ENCODE measurements around the gene TET1. TPM values are rescaled to one million over a fixed set of nuclear protein-coding genes. Genes with fewer than 3 reads are reported as not detected.
A peak's percentile ranks its signal among the peaks of the same experiment; 100 is the strongest.
"Not testable (repeated sequence)": the region's sequence is repeated elsewhere in the genome, so short reads cannot be mapped to it uniquely, and the experiment has no call there.

TET1 gene
- total RNA-seq, 1 experiment from 2014 or later, result 2.8 TPM

- no peak for DNase-seq (ENCODE audit: extremely low read depth, low read depth)
Measured at GRCh38 chr10:68696018-68696417, 135.9 kb downstream of the TET1 start.

- DNase-seq (ENCODE audit: extremely low read depth, low read depth), result no peak
Measured at GRCh38 chr10:68697106-68697505, 137.0 kb downstream of the TET1 start.

GRCh38 chr10:68700197-68700596 is 140.1 kb downstream of the TET1 start:
- no peak for DNase-seq (ENCODE audit: extremely low read depth, low read depth)

- DNase-seq (ENCODE audit: extremely low read depth, low read depth), result no peak
Measured at GRCh38 chr10:68705548-68705947, 145.4 kb downstream of the TET1 start.

GRCh38 chr10:68708987-68709386 is 148.8 kb downstream of the TET1 start:
- not testable (repeated sequence) for DNase-seq (ENCODE audit: extremely low read depth, low read depth)

GRCh38 chr10:68713065-68713464 is 152.9 kb downstream of the TET1 start:
- DNase-seq (ENCODE audit: extremely low read depth, low read depth), result not testable (repeated sequence)

GRCh38 chr10:68717435-68717834 is 157.3 kb downstream of the TET1 start:
- no peak for DNase-seq (ENCODE audit: extremely low read depth, low read depth)

GRCh38 chr10:68720793-68721672 is 160.9 kb downstream of the TET1 start, which contains the start of gene CCAR1:
Gene CCAR1 (plus strand): TSS chr10:68721239. CDS start chr10:68722505, 1,266 bp downstream.
- peak; percentile 99 for DNase-seq (ENCODE audit: extremely low read depth, low read depth)

GRCh38 chr10:68721673-68722335 is 161.7 kb downstream of the TET1 start:
- no peak for DNase-seq (ENCODE audit: extremely low read depth, low read depth)

- no peak for DNase-seq (ENCODE audit: extremely low read depth, low read depth)
Measured at GRCh38 chr10:68725016-68725415, 164.9 kb downstream of the TET1 start.

- no peak for DNase-seq (ENCODE audit: extremely low read depth, low read depth)
Measured at GRCh38 chr10:68727146-68727545, 167.0 kb downstream of the TET1 start.

- no peak for DNase-seq (ENCODE audit: extremely low read depth, low read depth)
Measured at GRCh38 chr10:68732651-68733050, 172.5 kb downstream of the TET1 start.

GRCh38 chr10:68734349-68734748 is 174.2 kb downstream of the TET1 start:
- no peak for DNase-seq (ENCODE audit: extremely low read depth, low read depth)

- DNase-seq (ENCODE audit: extremely low read depth, low read depth), result no peak
Measured at GRCh38 chr10:68735119-68735518, 175.0 kb downstream of the TET1 start.

- not testable (repeated sequence) for DNase-seq (ENCODE audit: extremely low read depth, low read depth)
Measured at GRCh38 chr10:68735739-68736138, 175.6 kb downstream of the TET1 start.

GRCh38 chr10:68740676-68741075 is 180.5 kb downstream of the TET1 start:
- DNase-seq (ENCODE audit: extremely low read depth, low read depth), result not testable (repeated sequence)

GRCh38 chr10:68742397-68742796 is 182.3 kb downstream of the TET1 start:
- no peak for DNase-seq (ENCODE audit: extremely low read depth, low read depth)

Small RNA genes within 50 kb of the gene (small RNA-seq; reads per million reads assigned to genes)
- 0 reads per million in 2 experiments for gene RF00019

Other genes starting within 250 kb of the TET1 start
- gene HNRNPH3, start 228.3 kb upstream of the TET1 start, total RNA-seq (2014; rRNA removed; shearing (Covaris generic)), result 40.9 and 49.5 TPM in 2 replicates
- gene PBLD, start 227.4 kb upstream of the TET1 start, total RNA-seq (2014; rRNA removed; shearing (Covaris generic)), result 1.8 and 3.3 TPM in 2 replicates
- gene RUFY2, start 153.1 kb upstream of the TET1 start, total RNA-seq (2014; rRNA removed; shearing (Covaris generic)), result 23.1 and 27.8 TPM in 2 replicates
- gene DNA2, start 88.4 kb upstream of the TET1 start, total RNA-seq (2014; rRNA removed; shearing (Covaris generic)), result 17.5 and 17.7 TPM in 2 replicates
- 13.0 and 13.5 TPM in 2 replicates for gene SLC25A16, start 32.8 kb upstream of the TET1 start, total RNA-seq (2014; rRNA removed; shearing (Covaris generic))
- gene CCAR1, start 160.9 kb downstream of the TET1 start, total RNA-seq (2014; rRNA removed; shearing (Covaris generic)), result 82.3 and 93.4 TPM in 2 replicates